WTC11 (cell line): ENCODE results near the gene PPP4R4.

Experiments used
- CREM ChIP-seq: sonication (generic); formaldehyde crosslinking; IDR thresholded peaks from 2 replicates; pipeline ENCODE4 v1.8.1; 2022; ENCODE audit warnings: mild to moderate bottlenecking, missing genetic modification reagents, moderate library complexity
- CTCF ChIP-seq: fragments of 200-600 bp; IDR thresholded peaks from 2 replicates; pipeline ENCODE4 v1.8.0; 2022; ENCODE audit warnings: antibody characterized with exemption
- FOXK1 ChIP-seq: sonication (generic); formaldehyde crosslinking; IDR thresholded peaks from 2 replicates; pipeline ENCODE4 v1.8.0; 2022; ENCODE audit warnings: mild to moderate bottlenecking, moderate library complexity, missing genetic modification reagents
- IRF1 ChIP-seq: sonication (generic); formaldehyde crosslinking; IDR thresholded peaks from 2 replicates; pipeline ENCODE4 v1.8.0; 2023; ENCODE audit warnings: missing genetic modification reagents
- MAX ChIP-seq: sonication (generic); formaldehyde crosslinking; IDR thresholded peaks from 2 replicates; pipeline ENCODE4 v1.8.0; 2022; ENCODE audit warnings: mild to moderate bottlenecking, missing genetic modification reagents
- MXD4 ChIP-seq: fragments of 250-450 bp; sonication (Bioruptor Pico); IDR thresholded peaks from 2 replicates; pipeline ENCODE4 v1.8.0; 2021; ENCODE audit warnings: mild to moderate bottlenecking, moderate library complexity, borderline replicate concordance
- NFYB ChIP-seq: sonication (generic); formaldehyde crosslinking; conservative IDR thresholded peaks from 2 replicates; pipeline ENCODE4 v1.8.0; 2022; ENCODE audit warnings: low read depth, missing genetic modification reagents
- SMAD3 ChIP-seq: sonication (generic); formaldehyde crosslinking; IDR thresholded peaks from 2 replicates; pipeline ENCODE4 v1.8.0; 2022; ENCODE audit warnings: missing genetic modification reagents, mild to moderate bottlenecking, borderline replicate concordance
- TEAD4 ChIP-seq: sonication (generic); formaldehyde crosslinking; IDR thresholded peaks from 2 replicates; pipeline ENCODE4 v1.8.0; 2022; ENCODE audit warnings: mild to moderate bottlenecking, missing genetic modification reagents
- USF2 ChIP-seq: sonication (generic); formaldehyde crosslinking; IDR thresholded peaks from 2 replicates; pipeline ENCODE4 v1.8.1; 2023; ENCODE audit warnings: mild to moderate bottlenecking, missing genetic modification reagents, moderate library complexity
- TF ChIP-seq, protein P1 (sequence below): sonication (generic); formaldehyde crosslinking; conservative IDR thresholded peaks from 2 replicates; pipeline ENCODE4 v1.8.1; 2022; ENCODE audit warnings: mild to moderate bottlenecking, missing genetic modification reagents

GRCh38 chr14:94321421-94322271, 147.5 kb downstream of the PPP4R4 start:
- TF ChIP-seq, protein P1, sequence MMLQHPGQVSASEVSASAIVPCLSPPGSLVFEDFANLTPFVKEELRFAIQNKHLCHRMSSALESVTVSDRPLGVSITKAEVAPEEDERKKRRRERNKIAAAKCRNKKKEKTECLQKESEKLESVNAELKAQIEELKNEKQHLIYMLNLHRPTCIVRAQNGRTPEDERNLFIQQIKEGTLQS (CRISPR knock-in tag) = no peak
- TF ChIP-seq SMAD3 (CRISPR knock-in tag) = no peak
- no peak for TF ChIP-seq USF2 (CRISPR knock-in tag)
- no peak for TF ChIP-seq CTCF
- no peak for TF ChIP-seq TEAD4
- no peak for TF ChIP-seq IRF1 (CRISPR knock-in tag)
- no peak for TF ChIP-seq FOXK1 (CRISPR knock-in tag)
- no peak for TF ChIP-seq MAX (CRISPR knock-in tag)
- no peak for TF ChIP-seq MXD4 (CRISPR knock-in tag)
- TF ChIP-seq NFYB (CRISPR knock-in tag) = no peak
- no peak for TF ChIP-seq CREM
